ENCODE results near the gene PHKB.
"Not testable (repeated sequence)": the region's sequence is repeated elsewhere in the genome, so short reads cannot be mapped to it uniquely, and the experiment has no call there.

PHKB gene

DNA sequence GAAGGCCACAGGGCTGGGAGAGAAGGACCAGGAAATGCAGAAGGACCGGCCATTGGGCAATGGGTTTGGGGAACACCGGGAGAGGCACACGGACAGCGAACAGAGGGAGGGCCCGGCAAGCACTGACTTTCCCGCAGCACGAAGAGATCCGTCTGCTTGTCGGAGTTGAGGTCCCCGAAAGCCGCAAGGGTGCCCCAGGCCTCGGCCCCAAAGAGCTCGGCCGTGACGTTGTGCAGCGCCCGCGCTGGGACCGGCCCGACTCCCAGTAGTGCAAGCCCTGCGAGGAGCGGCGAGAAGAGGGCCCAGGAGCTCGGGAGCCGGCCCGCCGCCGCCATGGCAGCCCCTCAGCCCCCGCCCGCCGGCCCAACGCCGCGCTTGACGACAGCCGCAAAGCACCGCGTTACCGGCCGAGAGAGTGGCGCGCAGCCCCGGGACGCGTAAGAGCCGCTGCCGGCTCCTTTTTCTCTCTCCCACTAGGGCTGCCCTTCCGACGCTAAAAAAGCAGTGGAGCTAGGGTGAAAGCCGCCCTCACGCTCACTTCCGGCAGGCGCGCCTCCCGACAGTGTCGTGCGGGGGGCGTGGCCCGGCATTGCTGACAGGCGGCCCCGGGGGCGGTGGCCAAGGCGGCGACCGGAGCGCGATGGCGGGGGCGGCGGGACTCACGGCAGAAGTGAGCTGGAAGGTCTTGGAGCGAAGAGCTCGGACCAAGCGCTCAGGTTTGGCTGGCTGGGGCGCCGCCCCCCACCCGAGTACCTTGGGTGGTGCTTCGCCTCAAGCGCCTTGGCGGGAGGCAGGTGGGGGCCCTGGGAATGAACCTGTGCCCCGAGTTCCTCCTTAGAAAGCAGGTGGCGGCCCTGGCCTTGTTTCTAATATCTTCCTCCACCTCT is at the start of gene PHKB, which contains the start of gene ITFG1:
PHKB (plus strand) TSS at position 621 of the 887 bp plus-strand sequence; CDS start at position 641, 20 bp downstream.
ITFG1 (minus strand) TSS at position 353 of the 887 bp plus-strand sequence; CDS start at position 335, 18 bp downstream.
- peak; percentile 97 for DNase-seq (ENCODE audit: low read depth, low spot score)

DNA sequence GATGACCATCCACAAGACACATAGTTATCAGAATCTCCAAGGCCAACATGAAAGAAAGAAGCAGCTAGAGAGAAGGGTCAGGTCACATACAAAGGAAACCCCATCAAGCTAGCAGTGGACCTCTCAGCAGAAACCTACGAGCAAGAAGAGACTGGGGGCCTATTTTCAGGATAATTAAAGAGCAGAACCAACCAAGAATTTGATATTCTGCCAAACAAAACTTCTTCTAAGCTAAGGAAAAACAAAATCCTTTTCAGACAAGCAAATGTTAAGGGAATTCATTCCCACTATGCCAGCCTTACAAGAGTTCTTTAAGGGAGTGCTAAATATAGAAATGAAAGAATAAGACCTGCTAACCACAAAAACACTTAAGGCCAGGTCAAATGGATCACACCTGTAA is 48.1 kb upstream of the PHKB start:
- peak; percentile 56 for DNase-seq (ENCODE audit: low read depth, low spot score)

DNA sequence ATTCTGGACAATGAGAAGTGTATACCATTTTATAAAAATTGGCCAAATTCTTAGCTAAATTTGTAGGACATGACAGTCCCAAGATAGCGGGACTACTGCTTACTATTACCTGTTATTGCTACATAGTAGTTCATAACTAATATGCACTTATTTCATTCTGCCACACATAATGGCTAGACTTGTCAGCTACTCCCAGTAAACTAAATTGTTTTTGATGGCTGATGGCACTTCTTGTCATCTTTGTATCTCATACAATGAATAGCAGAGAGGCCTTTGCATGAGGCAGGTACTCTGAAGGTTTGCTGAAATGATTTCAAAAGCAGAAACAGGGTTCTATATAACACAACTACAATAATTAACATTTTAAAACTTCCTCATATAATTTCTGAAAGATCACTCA is 44.3 kb upstream of the PHKB start:
- DNase-seq (ENCODE audit: low read depth, low spot score), result no peak

DNA sequence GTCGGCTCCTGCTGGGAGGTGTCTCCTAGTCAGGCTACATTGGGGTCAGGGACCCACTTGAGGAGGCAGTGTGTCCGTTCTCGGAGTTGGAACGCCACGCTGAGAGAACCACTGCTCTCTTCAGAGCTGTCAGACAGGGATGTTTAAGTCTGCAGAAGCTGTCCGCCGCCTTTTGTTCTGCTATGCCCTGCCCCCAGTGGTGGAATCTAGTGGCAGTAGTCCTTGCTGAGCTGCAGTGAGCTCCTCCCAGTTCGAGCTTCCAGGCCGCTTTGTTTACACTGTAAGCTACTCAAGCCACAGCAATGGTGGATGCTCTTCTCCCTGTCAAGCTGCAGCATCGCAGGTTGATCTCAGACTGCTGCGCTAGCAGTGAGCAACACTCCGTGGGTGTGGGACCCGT is 36.3 kb upstream of the PHKB start:
- no peak for DNase-seq (ENCODE audit: low read depth, low spot score)

DNA sequence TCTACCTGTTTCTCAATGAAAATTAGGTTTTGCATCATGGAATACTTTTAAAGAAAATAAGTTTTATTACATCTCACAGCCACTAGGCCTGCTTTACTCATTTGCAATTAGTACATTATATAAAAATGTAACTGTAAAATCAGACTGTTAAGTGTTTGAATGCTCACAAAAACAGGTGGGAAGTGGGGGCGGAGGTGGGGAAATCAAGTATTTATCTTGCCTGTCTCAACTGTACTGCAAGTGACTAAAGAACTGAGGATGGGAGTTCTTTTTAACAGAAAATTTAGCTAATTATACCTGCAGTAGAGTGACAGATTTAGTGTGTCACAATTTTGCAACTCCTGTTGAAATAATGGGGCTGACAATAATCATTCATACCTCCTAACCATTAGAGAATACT is 34.3 kb upstream of the PHKB start:
- DNase-seq (ENCODE audit: low read depth, low spot score), result no peak

DNA sequence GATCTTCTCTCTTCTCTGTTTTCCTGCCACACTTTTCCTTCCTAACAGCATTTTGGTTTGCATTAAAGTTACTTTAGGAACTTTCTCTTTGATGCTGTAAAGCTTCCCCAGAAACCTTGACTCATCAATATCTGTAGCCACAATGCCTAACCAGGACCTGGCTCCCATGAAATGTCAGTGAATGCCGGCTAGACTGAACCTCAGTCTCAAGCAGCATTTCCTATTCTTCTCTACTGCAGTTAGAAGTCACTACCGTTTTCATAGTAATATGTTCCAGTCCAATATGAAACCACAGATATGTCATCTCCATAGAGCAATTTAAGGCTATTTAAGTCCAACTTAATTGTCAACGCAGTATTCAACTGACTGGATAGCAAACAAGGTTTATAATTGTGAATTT is 29.2 kb upstream of the PHKB start:
- DNase-seq (ENCODE audit: low read depth, low spot score), result peak; percentile 31

DNA sequence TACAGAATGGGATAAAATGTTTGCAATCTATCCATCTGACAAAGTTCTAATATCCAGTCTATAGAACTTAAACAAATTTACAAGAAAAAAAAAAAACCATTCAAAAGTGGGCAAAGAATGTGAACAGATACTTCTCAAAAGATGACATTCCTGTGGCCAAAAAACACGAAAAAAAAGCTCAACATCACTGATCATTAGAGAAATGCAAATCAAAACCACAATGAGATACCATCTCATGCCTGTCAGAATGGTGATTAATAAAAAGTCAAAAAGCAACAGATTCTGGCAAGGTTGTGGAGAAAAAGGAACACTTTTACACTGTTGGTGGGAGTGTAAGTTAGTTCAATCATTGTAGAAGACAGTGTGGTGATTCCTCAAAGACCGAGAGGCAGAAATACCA is 26.9 kb upstream of the PHKB start:
- DNase-seq (ENCODE audit: low read depth, low spot score), result peak; percentile 36

DNA sequence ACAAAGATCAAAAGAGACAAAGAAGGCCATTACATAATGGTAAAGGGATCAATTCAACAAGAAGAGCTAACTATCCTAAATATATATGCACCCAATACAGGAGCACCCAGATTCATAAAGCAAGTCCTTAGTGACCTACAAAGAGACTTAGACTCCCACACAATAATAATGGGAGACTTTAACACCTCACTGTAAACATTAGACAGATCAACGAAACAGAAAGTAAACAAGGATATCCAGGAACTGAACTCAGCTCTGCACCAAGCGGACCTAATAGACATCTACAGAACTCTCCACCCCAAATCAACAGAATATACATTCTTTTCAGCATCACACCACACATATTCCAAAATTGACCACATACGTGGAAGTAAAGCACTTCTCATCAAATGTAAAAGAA is 21.1 kb upstream of the PHKB start:
- not testable (repeated sequence) for DNase-seq (ENCODE audit: low read depth, low spot score)

DNA sequence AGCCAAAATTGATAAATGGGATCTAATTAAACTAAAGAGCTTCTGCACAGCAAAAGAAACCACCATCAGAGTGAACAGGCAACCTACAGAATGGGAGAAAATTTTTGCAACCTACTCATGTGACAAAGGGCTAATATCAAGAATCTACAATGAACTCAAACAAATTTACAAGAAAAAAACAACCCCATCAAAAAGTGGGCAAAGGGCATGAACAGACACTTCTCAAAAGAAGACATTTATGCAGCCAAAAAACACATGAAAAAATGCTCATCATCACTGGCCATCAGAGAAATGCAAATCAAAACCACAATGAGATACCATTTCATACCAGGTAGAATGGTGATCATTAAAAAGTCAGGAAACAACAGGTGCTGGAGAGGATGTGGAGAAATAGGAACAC is 18.2 kb upstream of the PHKB start:
- DNase-seq (ENCODE audit: low read depth, low spot score), result not testable (repeated sequence)

DNA sequence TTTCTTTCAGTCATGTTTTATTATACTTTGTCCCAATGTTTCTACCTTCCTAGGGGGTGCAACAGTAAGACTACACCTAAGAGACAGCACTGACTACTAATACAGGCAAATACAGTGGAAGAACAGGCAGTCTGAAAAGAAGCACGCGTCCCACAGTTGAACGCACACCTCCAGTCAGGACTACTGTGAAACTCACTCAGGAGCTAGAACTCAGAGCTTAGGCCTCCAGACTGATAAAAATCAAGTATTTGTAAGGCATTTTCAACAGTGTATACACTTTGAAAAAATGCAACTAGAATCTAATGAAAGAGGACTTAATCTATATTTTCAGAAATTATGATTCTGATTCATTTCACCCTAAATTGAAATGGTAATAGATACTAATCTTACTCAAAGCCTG is 14.7 kb upstream of the PHKB start:
- no peak for DNase-seq (ENCODE audit: low read depth, low spot score)

DNA sequence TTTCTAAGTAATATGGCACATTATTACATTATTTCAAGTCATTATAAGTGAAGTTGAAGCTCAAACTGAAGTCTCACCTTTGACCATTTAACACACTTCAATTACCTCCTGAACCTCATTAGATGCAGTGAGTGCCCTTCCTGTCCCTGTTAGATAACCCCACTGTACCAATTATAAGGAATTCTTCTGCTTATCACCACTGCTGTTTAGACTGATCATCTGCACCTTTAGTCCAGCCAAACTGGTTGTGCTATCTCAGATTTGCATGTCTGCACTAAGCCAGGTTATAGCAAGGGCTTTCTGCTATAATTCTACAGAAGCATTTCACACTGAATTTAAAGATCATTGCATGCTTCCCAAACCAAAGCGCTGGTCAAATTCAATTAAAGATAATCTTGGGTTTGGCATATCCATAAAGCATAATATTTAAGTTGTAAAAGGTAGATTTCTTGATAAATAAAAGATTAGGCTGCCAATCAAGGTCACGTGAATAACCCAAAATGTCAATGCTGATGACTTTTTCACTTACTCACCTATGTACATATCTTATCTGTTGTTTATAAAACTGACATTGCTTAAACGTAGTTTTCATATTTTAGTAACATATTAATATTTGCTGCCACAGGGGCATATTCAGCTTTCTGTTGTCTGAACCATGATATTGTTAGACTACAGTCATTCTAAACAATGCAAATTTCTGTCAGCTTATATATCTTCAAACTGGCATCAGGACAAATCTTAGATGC is 12.1 kb upstream of the PHKB start:
- no peak for DNase-seq (ENCODE audit: low read depth, low spot score)

DNA sequence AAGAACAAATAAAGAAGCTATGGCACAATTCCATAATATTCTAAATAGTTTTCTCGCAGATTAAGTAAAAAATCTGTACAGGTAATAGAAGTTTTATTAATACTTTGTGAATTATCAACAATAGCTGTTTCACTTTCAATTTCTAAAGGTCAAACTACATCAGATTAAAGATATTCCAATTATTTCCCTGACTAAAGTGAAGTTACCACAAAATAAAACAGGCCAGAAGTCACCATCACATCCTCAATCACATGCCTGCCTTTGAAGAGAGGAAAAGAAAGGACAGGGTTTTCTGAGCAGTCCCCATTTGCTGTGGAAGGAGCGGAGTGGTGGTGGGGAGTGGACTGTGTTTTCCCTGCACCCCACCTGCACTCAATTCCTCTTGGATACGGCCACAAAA is 11.3 kb upstream of the PHKB start:
- no peak for DNase-seq (ENCODE audit: low read depth, low spot score)

DNA sequence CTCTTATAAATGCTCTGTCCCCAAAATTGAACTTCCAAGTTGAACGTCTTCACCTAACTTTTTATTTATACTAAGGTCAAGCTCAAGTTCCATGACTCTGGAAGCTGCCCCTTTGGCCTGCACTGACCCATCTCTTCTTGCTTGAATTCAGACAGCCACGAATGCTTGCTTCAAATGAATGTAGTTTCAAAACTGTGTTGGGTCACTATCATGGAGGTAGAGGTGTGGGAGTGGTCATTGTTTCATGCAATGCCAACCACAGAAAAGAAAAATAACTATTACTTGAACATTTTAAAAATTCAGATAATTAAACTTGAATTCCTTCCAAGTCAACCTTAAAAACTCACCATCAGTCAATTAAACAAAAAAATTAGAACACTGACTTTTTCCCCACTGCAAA is 2.8 kb upstream of the PHKB start:
- DNase-seq (ENCODE audit: low read depth, low spot score), result no peak

DNA sequence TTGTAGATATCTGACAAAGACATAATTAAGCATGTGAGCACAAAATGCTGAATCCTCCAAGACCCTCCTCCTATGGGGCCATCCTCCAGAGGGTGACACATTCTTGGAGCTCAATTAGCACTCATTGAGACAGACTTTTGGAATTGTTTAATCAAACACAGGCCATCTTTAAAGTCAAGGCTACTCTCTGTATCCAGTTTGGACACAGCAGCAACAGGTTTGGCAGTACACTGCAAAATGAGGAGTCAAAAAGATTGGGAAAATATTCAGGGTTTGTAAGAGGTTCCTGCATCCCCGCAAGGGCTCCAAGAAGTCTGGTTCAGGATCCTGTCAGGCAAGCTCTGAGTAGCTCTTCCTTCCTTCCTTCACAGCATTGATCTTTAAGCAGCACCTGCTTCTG is 1.5 kb upstream of the PHKB start:
- no peak for DNase-seq (ENCODE audit: low read depth, low spot score)

DNA sequence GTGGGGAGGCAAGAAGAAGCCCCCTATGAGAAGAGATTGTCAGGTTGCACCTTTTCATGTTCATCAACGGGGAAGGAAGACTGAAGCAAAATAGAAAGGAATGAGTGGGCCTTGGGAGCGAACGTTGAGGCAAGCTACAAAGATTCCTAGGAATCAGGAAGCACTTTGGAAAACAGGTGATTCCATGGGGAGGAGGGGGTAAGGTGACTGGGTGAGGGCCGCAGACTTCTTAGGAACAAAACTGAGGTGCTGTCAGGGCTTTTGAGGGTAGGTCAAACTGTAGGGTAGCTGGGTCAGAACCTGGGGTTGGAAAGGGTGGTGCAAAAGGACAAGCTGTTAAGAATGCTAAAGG is 796 bp upstream of the PHKB start:
- peak; percentile 34 for DNase-seq (ENCODE audit: low read depth, low spot score)

DNA sequence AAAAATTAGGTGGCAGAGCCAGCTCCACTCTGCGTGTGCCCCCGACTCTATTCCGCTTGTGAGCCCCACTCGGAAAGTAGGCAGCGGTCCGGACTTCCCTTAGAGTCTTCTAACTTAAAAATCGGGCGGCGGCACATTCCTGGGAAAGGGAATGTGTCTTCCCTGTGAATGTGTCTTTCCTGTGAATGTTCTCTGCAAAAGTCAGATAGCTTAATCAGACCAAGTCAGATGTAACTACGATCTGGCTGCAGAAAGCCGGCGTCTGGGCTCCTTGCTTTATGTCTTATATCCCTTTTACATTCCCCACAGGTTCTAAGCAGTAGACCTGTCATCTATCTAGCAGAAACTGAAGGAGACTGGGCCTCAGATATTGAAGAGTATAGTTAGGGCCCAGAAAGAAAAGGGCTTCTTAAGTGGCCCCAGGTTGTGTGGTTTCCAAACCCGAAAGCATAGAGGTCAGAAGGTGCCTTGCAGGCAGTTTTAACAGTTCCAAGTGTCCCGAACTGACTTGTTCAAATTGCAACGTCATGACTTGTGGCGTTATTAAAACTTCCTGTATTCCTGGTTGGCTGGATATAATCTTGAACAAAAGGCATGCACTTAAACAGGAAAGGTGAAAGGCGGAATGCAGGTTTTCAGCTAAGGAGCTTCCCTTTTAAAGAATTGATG is 601 bp downstream of the PHKB start:
- peak; percentile 52 for DNase-seq (ENCODE audit: low read depth, low spot score)

DNA sequence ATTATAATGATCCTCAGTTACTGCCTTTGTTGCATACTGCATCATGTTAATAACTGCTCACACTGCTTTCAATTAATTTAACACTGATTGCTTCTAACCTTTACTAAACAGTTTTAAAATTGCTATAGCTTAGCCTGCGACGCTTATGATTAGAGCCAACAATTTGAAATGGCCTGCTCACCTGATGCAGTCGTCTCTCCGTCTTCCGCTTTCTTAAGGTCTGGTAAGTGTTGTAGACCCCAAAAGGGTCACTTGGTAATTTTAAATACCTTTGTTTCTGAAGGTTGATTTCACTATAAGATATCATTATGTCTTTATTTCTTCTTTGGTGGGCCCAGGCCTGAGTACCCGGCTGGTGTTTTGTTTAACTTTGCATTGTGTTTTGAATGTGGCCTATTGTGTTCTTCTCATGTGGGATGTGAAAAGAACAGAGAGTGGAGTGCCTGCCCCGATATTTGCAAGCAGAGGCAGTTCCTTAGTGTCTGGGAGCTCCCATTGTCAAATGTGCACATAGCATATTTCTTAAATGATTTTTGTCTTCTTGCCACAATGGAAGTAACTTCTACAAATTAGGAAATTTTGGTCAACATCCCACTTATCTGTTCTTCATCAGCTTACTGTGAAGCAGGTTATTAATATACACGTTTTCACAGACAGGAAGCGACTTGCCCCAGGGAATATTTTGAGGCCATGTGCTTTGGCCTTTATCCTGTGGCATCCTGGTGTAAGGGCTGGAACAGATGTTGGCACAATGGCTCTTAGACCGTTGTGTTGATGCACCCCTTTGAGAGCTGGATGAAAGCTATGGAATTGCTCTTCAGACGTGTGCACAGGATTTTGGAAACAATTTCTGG is 2.9 kb downstream of the PHKB start:
- DNase-seq (ENCODE audit: low read depth, low spot score), result no peak

DNA sequence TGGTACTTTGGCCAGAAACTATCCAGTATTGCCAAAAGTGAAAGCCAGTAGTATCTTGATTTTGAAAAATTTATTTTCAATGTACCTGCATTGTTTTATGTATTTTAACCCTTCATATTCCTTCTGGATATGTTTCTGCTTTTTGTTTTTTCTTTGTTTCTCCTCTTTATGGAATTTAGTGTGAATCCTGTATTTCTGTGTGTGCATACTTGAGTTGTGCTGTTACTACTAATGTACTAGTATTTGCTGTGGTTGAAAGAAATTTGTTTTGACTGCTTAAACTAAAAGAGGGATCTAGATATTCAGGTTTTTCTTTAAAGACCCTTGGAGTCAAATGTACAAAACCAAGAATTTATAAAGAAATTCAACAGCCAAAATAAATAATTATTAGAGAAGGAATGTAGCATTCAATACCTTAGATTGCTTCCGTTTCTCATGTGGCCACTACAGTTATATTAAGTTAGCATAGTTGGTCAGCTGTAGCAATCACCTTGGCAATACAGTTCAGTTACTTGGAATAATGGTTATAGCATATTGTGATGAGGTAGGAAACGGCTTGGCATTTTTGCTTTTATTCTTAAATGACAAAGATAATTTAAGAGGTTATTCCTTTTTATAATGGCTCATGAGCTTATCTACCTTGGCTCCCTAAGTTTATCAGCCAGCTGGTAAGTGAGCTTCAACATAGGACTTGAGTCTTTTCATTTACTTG is 4.9 kb downstream of the PHKB start:
- no peak for DNase-seq (ENCODE audit: low read depth, low spot score)

DNA sequence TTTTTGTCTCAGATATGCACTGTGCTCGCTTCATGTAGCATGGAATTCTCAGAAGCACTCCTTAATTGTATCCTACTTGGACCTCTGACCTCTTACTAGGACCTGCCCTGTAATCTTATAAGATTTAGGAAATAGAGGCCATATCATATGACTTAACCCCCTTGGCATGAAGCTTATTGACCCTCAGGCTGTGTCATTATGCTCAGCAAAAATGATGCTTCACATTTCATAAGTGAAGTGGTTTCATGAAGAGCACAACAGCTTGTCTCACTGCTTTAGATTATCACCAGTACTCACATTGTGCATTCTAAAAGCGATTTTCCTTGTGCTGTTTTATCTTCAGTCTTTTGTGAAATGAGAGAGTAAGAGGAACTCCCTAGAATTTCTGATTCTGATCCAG is 6.4 kb downstream of the PHKB start:
- no peak for DNase-seq (ENCODE audit: low read depth, low spot score)

DNA sequence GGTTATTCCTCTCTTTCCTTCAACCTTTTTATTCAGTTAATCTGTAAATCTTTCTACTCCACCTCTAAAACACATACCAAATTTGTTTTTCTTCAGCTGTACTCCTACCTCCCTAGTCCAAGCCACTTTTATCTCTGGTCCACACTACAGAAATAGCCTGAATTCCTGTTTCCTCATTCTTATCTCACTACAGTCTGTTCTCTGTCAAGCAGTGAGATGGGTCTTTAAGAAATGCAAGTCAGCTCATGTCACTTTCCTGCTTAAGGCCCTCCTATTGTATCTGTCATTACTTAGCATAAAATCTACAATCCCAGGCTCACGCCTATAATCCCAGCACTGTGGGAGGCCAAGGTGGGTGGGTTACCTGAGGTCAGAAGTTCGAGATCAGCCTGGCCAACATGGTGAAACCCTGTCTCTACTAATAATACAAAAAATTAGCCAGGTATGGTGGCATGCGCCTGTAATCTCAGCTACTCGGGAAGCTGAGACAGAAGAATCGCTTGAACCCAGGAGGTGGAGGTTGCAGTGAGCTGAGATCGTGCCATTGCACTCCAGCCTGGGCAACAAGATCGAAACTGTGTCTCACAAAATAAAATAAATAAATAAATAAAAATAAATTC is 7.0 kb downstream of the PHKB start:
- DNase-seq (ENCODE audit: low read depth, low spot score), result not testable (repeated sequence)
